HepG2 (cell line): ENCODE results near the gene RPAP2. TPM values are rescaled to one million over a fixed set of nuclear protein-coding genes. Genes with fewer than 3 reads are reported as not detected.
A peak's percentile ranks its signal among the peaks of the same experiment; 100 is the strongest.

Experiments used
- BORCS8-MEF2B ChIP-seq: sonication (generic); formaldehyde crosslinking; IDR thresholded peaks from 2 replicates; pipeline ENCODE4 v1.8.0; 2022; ENCODE audit warnings: mild to moderate bottlenecking, missing genetic modification reagents
- CC2D1A ChIP-seq: sonication (generic); formaldehyde crosslinking; IDR thresholded peaks from 2 replicates; pipeline ENCODE4 v1.8.1; 2023; ENCODE audit warnings: mild to moderate bottlenecking, missing genetic modification reagents
- HIVEP1 ChIP-seq: sonication (generic); formaldehyde crosslinking; IDR thresholded peaks from 2 replicates; pipeline ENCODE4 v1.4.0; 2020; ENCODE audit warnings: mild to moderate bottlenecking, missing genetic modification reagents
- IKZF1 ChIP-seq: fragments of 450-650 bp; IDR thresholded peaks from 2 replicates; pipeline ENCODE4 v1.7.1; 2016
- KDM3A ChIP-seq: IDR thresholded peaks from 2 replicates; pipeline ENCODE4 v1.6.1; 2018; ENCODE audit warnings: low read depth, missing compliant biosample characterization
- KDM4B ChIP-seq: sonication (generic); formaldehyde crosslinking; IDR thresholded peaks from 2 replicates; pipeline ENCODE4 v1.4.0; 2020; ENCODE audit warnings: missing genetic modification reagents
- MED1 ChIP-seq: sonication (generic); formaldehyde crosslinking; IDR thresholded peaks from 2 replicates; pipeline ENCODE4 v1.4.0; 2020; ENCODE audit warnings: missing genetic modification reagents
- MZF1 ChIP-seq: sonication (generic); formaldehyde crosslinking; IDR thresholded peaks from 2 replicates; pipeline ENCODE4 v1.8.1; 2023; ENCODE audit warnings: mild to moderate bottlenecking, missing genetic modification reagents, borderline replicate concordance
- POGZ ChIP-seq: sonication (generic); formaldehyde crosslinking; IDR thresholded peaks from 2 replicates; pipeline ENCODE4 v1.4.0; 2020; ENCODE audit warnings: mild to moderate bottlenecking, missing genetic modification reagents
- SP4 ChIP-seq: sonication (generic); formaldehyde crosslinking; IDR thresholded peaks from 2 replicates; pipeline ENCODE4 v1.8.1; 2023; ENCODE audit warnings: mild to moderate bottlenecking, missing genetic modification reagents
- YEATS4 ChIP-seq: sonication (generic); formaldehyde crosslinking; IDR thresholded peaks from 2 replicates; pipeline ENCODE4 v1.4.0; 2020; ENCODE audit warnings: missing genetic modification reagents, borderline replicate concordance
- ZFP82 ChIP-seq: sonication (generic); formaldehyde crosslinking; IDR thresholded peaks from 2 replicates; pipeline ENCODE4 v1.5.1; 2020; ENCODE audit warnings: mild to moderate bottlenecking, missing genetic modification reagents, borderline replicate concordance
- ZNF256 ChIP-seq: sonication (generic); formaldehyde crosslinking; conservative IDR thresholded peaks from 2 replicates; pipeline ENCODE4 v1.4.0; 2020; ENCODE audit warnings: missing genetic modification reagents
- ZNF441 ChIP-seq: sonication (generic); formaldehyde crosslinking; IDR thresholded peaks from 2 replicates; pipeline ENCODE4 v1.7.0; 2021; ENCODE audit warnings: missing genetic modification reagents, borderline replicate concordance
- polyA plus RNA-seq, 8 experiments: library from polyadenylated mRNA; depleted of rRNA in 3 of 8; stranded (reverse) in 7 of 8; unstranded in 1 of 8; fragments of >200 nt; fragmentation: Illumina TruSeq in 4 of 8; extraction: Trizol in 4 of 8; gene quantifications; 2 replicates each; pipeline versions ENCODE4 v1.2.1 to v1.2.3, GENCODE V29; 2011 to 2016; ENCODE audit warnings: low read depth in 4 of 8, missing spikeins in 1 of 8, mixed read lengths in 1 of 8; ENCODE audit not compliant: insufficient read depth in 1 of 8
- total RNA-seq, 5 experiments: library from RNA; depleted of rRNA; stranded (reverse); fragments of >200 nt; fragmentation: Illumina TruSeq; extraction: Trizol; gene quantifications; 2 replicates each; pipeline ENCODE4 v1.2.3, GENCODE V29; 2016; ENCODE audit warnings: low read depth in 1 of 5
- TF ChIP-seq, protein P1 (sequence below): sonication (generic); formaldehyde crosslinking; IDR thresholded peaks from 2 replicates; pipeline ENCODE4 v1.4.0; 2020; ENCODE audit warnings: low read depth, missing genetic modification reagents
- TF ChIP-seq, protein P2 (sequence below): sonication (generic); formaldehyde crosslinking; conservative IDR thresholded peaks from 2 replicates; pipeline ENCODE4 v1.8.0; 2022; ENCODE audit warnings: mild to moderate bottlenecking, moderate library complexity, missing genetic modification reagents
- TF ChIP-seq, protein P3 (sequence below): sonication (generic); formaldehyde crosslinking; conservative IDR thresholded peaks from 2 replicates; pipeline ENCODE4 v1.4.0; 2020; ENCODE audit warnings: missing genetic modification reagents
- TF ChIP-seq, protein P4 (sequence below): sonication (generic); formaldehyde crosslinking; IDR thresholded peaks from 2 replicates; pipeline ENCODE4 v1.8.0; 2022; ENCODE audit warnings: missing genetic modification reagents, mild to moderate bottlenecking, inconsistent platforms, borderline replicate concordance
- TF ChIP-seq, protein P5 (sequence below): sonication (generic); formaldehyde crosslinking; IDR thresholded peaks from 2 replicates; pipeline ENCODE4 v1.4.0; 2020; ENCODE audit warnings: mild to moderate bottlenecking, missing genetic modification reagents

Gene RPAP2
- total and polyA plus RNA-seq, 2 of the 13 experiments (the other 11 are each of a cell fraction or from before 2014, with no cell fraction given): 10.0 to 34.8 TPM

DNA sequence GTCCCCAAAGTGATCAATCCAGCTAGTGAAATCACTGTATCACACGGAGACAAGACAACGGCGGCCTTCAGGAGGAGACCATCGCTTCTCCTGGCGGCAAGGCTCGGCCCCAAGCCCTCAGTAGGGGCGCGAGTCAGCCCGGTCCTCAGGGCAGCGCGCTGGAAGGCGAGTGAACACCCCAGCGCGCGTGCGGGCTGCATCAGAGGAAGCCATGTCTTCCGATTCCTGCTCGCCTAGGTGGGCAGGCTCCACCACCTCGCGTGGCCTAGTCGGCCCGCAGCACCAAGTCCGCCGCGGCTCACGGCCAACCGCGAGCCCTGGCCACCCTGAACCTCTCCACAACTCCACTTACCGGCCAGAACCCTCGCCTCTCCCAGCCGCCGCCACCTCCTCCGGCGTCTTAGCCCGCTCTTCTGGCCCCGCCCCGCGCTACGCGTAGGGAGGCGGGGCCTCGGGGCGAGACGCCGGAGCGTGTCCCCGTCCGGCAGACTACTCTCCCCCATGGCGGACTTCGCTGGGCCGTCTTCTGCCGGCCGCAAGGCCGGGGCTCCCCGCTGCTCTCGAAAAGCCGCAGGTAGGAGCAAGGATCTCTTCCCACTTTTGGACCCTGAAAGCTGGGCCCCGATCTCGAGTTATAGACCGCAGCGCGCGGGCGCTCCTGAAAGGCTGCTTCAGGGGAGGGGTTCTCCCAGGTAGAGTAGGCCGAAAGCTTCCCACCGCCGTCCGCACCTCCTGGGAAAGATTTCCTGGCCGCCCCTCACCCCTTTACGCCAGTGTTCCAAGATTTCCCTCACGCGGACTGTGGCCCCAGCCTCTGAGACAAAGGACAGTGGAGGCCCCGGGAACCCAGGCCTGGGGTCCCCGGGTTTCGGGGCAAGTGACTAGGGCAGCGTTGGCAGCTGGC, at the start of gene RPAP2, which contains the start of gene GLMN (continued):
- TF ChIP-seq, protein P1, sequence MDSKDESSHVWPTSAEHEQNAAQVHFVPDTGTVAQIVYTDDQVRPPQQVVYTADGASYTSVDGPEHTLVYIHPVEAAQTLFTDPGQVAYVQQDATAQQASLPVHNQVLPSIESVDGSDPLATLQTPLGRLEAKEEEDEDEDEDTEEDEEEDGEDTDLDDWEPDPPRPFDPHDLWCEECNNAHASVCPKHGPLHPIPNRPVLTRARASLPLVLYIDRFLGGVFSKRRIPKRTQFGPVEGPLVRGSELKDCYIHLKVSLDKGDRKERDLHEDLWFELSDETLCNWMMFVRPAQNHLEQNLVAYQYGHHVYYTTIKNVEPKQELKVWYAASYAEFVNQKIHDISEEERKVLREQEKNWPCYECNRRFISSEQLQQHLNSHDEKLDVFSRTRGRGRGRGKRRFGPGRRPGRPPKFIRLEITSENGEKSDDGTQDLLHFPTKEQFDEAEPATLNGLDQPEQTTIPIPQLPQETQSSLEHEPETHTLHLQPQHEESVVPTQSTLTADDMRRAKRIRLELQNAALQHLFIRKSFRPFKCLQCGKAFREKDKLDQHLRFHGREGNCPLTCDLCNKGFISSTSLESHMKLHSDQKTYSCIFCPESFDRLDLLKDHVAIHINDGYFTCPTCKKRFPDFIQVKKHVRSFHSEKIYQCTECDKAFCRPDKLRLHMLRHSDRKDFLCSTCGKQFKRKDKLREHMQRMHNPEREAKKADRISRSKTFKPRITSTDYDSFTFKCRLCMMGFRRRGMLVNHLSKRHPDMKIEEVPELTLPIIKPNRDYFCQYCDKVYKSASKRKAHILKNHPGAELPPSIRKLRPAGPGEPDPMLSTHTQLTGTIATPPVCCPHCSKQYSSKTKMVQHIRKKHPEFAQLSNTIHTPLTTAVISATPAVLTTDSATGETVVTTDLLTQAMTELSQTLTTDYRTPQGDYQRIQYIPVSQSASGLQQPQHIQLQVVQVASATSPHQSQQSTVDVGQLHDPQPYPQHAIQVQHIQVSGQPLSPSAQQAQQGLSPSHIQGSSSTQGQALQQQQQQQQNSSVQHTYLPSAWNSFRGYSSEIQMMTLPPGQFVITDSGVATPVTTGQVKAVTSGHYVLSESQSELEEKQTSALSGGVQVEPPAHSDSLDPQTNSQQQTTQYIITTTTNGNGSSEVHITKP (CRISPR knock-in tag): 0 out of 2 replicates have a peak, but pooled peaks have one; percentile 18
- TF ChIP-seq, protein P2, sequence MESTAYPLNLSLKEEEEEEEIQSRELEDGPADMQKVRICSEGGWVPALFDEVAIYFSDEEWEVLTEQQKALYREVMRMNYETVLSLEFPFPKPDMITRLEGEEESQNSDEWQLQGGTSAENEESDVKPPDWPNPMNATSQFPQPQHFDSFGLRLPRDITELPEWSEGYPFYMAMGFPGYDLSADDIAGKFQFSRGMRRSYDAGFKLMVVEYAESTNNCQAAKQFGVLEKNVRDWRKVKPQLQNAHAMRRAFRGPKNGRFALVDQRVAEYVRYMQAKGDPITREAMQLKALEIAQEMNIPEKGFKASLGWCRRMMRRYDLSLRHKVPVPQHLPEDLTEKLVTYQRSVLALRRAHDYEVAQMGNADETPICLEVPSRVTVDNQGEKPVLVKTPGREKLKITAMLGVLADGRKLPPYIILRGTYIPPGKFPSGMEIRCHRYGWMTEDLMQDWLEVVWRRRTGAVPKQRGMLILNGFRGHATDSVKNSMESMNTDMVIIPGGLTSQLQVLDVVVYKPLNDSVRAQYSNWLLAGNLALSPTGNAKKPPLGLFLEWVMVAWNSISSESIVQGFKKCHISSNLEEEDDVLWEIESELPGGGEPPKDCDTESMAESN (CRISPR knock-in tag): peak; percentile 38; the same call in 1 of the 2 replicates
- TF ChIP-seq YEATS4 (CRISPR knock-in tag) (peak; percentile 91), KDM3A (CRISPR knock-in tag) (peak; percentile 41), POGZ (CRISPR knock-in tag) (peak; percentile 68), MED1 (CRISPR knock-in tag) (peak; percentile 36), BORCS8-MEF2B (CRISPR knock-in tag) (peak; percentile 42; the same call in 1 of the 2 replicates), HIVEP1 (CRISPR knock-in tag) (peak; percentile 80), ZNF256 (CRISPR knock-in tag) (no peak), KDM4B (CRISPR knock-in tag) (peak; percentile 73; the same call in 1 of the 2 replicates), ZNF441 (CRISPR knock-in tag) (no peak; the same call in none of the 2 replicates), CC2D1A (CRISPR knock-in tag) (no peak), ZFP82 (peak; percentile 77; the same call in 1 of the 2 replicates), IKZF1 (no peak), MZF1 (CRISPR knock-in tag) (no peak; the same call in 1 of the 2 replicates), SP4 (peak; percentile 75)
- TF ChIP-seq, protein P3, sequence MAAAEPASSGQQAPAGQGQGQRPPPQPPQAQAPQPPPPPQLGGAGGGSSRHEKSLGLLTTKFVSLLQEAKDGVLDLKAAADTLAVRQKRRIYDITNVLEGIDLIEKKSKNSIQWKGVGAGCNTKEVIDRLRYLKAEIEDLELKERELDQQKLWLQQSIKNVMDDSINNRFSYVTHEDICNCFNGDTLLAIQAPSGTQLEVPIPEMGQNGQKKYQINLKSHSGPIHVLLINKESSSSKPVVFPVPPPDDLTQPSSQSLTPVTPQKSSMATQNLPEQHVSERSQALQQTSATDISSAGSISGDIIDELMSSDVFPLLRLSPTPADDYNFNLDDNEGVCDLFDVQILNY (CRISPR knock-in tag): no peak
- TF ChIP-seq, protein P4, sequence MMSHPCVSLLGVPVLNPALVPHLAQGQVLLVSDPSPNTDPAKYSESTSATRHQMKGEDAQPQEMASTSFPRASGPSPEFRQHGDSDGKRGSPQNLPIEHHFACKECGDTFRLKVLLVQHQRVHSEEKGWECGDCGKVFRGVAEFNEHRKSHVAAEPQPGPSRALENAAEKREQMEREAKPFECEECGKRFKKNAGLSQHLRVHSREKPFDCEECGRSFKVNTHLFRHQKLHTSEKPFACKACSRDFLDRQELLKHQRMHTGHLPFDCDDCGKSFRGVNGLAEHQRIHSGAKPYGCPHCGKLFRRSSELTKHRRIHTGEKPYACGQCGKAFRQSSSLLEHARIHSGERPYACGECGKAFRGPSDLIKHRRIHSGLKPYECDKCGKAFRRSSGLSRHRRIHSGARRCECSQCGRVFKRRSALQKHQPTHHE (CRISPR knock-in tag): peak; percentile 55; the same call in 1 of the 2 replicates
- TF ChIP-seq, protein P5, sequence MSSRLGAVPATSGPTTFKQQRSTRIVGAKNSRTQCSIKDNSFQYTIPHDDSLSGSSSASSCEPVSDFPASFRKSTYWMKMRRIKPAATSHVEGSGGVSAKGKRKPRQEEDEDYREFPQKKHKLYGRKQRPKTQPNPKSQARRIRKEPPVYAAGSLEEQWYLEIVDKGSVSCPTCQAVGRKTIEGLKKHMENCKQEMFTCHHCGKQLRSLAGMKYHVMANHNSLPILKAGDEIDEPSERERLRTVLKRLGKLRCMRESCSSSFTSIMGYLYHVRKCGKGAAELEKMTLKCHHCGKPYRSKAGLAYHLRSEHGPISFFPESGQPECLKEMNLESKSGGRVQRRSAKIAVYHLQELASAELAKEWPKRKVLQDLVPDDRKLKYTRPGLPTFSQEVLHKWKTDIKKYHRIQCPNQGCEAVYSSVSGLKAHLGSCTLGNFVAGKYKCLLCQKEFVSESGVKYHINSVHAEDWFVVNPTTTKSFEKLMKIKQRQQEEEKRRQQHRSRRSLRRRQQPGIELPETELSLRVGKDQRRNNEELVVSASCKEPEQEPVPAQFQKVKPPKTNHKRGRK (CRISPR knock-in tag): 0 out of 2 replicates have a peak, but pooled peaks have one; percentile 13
